Measurements from ENCODE around the gene TRIM26.

DNA sequence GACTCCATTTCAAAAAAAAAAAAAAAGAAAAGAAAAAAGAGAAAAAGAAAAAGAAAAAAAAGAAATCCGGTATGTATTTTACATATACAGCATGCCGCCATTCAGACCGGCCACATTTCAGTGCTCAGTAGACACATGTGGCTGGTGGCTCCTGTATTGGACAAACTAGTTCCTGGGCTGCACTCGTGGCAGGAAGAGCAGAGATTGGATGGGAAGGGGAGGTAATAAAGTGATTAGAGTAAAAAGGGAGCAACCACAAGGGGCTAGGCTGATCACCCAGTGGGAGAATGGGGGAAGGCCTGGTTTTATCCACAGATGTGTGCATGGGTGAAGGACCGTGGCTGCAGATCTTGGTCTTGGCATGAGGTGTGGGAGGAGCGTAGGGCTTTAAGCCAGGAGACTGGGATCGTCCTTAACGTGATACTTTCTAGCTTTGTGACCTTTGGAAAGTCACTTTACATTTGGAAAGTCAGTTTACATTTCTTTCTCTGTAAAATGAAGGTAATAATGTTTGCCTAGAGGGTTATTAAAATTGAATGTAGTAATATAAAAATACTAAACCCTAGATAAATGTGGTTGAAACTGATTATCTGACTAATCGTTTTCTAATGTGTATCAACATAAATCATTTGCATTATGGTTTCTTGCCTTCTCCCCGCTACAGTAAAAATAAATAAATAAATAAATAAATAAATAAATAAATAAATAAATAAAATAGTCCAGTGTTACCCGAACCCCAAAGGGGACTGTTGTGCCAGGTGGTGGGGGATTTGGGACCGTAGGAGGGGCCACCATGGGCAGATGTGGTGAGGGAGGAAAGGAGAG, 50.7 kb downstream of the TRIM26 start:
- TF ChIP-seq, protein P1, sequence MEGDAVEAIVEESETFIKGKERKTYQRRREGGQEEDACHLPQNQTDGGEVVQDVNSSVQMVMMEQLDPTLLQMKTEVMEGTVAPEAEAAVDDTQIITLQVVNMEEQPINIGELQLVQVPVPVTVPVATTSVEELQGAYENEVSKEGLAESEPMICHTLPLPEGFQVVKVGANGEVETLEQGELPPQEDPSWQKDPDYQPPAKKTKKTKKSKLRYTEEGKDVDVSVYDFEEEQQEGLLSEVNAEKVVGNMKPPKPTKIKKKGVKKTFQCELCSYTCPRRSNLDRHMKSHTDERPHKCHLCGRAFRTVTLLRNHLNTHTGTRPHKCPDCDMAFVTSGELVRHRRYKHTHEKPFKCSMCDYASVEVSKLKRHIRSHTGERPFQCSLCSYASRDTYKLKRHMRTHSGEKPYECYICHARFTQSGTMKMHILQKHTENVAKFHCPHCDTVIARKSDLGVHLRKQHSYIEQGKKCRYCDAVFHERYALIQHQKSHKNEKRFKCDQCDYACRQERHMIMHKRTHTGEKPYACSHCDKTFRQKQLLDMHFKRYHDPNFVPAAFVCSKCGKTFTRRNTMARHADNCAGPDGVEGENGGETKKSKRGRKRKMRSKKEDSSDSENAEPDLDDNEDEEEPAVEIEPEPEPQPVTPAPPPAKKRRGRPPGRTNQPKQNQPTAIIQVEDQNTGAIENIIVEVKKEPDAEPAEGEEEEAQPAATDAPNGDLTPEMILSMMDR (IDR thresholded peaks at IDR 0.05) = no peak
- no peak for TF ChIP-seq POLR2A (IDR thresholded peaks at IDR 0.05)
